GM12878 (cell line): ENCODE data around the gene YWHAG. TPM values are rescaled to one million over a fixed set of nuclear protein-coding genes. Genes with fewer than 3 reads are reported as not detected.
A peak's percentile ranks its signal among the peaks of the same experiment; 100 is the strongest.

Source experiments
- CBX5 ChIP-seq: sonication (generic); IDR thresholded peaks from 2 replicates; pipeline ENCODE4 v1.6.1; 2016; ENCODE audit warnings: low read depth, moderate library complexity, mild to moderate bottlenecking, inconsistent platforms
- CEBPB ChIP-seq, 2 experiments: fragments of 150-350 bp in 1 of 2; IDR thresholded peaks; 2 replicates each; pipeline ENCODE4 v1.6.1; 2012 to 2014; ENCODE audit warnings: low read depth in 2 of 2, low read length in 2 of 2, borderline replicate concordance in 1 of 2, inconsistent platforms in 1 of 2
- CHD1 ChIP-seq: IDR thresholded peaks from 2 replicates; pipeline ENCODE4 v1.6.1; 2012; ENCODE audit warnings: low read depth, low read length, improper control_type of control experiment
- CREB1 ChIP-seq: IDR thresholded peaks from 2 replicates; pipeline ENCODE4 v1.6.1; 2012; ENCODE audit warnings: low read depth, mild to moderate bottlenecking, inconsistent platforms
- EED ChIP-seq: sonication (generic); IDR thresholded peaks from 2 replicates; pipeline ENCODE4 v1.6.1; 2016; ENCODE audit warnings: antibody characterized with exemption, low read depth
- IKZF1 ChIP-seq: fragments of 450-650 bp; conservative IDR thresholded peaks from 2 replicates; pipeline ENCODE4 v1.6.1; 2017; ENCODE audit warnings: antibody characterized with exemption, mild to moderate bottlenecking
- JUNB ChIP-seq: IDR thresholded peaks from 2 replicates; pipeline ENCODE4 v1.6.1; 2016; ENCODE audit warnings: antibody characterized with exemption, mild to moderate bottlenecking
- NBN ChIP-seq: fragments of 450-650 bp; IDR thresholded peaks from 2 replicates; pipeline ENCODE4 v1.6.1; 2016
- POLR2AphosphoS5 ChIP-seq: IDR thresholded peaks from 2 replicates; pipeline ENCODE4 v1.6.1; 2011; ENCODE audit warnings: mild to moderate bottlenecking, low read length, inconsistent platforms
- RAD21 ChIP-seq: IDR thresholded peaks from 2 replicates; pipeline ENCODE4 v1.6.1; 2011; ENCODE audit warnings: mild to moderate bottlenecking, low read depth, low read length, moderate library complexity; ENCODE audit not compliant: insufficient read depth
- SIX5 ChIP-seq: IDR thresholded peaks from 2 replicates; pipeline ENCODE4 v1.6.1; 2011; ENCODE audit warnings: mild to moderate bottlenecking, low read depth, low read length, moderate library complexity; ENCODE audit not compliant: severe bottlenecking
- SP1 ChIP-seq: IDR thresholded peaks from one replicate; pipeline ENCODE4 v1.6.1; 2011; ENCODE audit warnings: low read depth, low read length
- SREBF2 ChIP-seq: IDR thresholded peaks from 2 replicates; pipeline ENCODE4 v1.6.1; 2012; ENCODE audit warnings: mild to moderate bottlenecking, low read length
- TARDBP ChIP-seq: IDR thresholded peaks from 2 replicates; pipeline ENCODE4 v1.6.1; 2016; ENCODE audit warnings: borderline replicate concordance
- ZNF384 ChIP-seq: IDR thresholded peaks from 2 replicates; pipeline ENCODE4 v1.6.1; 2012; ENCODE audit warnings: low read depth, mild to moderate bottlenecking, low read length, improper control_type of control experiment, borderline replicate concordance
- polyA plus RNA-seq, 11 experiments: library from polyadenylated mRNA; depleted of rRNA in 4 of 11; unstranded in 6 of 11; stranded (reverse) in 5 of 11; fragments of >200 nt; fragmentation: Nextera tagmentation in 4 of 11; fragmentation: Illumina TruSeq in 1 of 11; extraction: Ambion mirVana in 4 of 11; extraction: Trizol in 1 of 11; gene quantifications; 1 replicate in 1 of 11; 2 replicates in 10 of 11; pipeline versions ENCODE4 v1.2.1 to v1.2.3, GENCODE V29; 2011 to 2016; ENCODE audit warnings: inconsistent platforms in 2 of 11, missing spikeins in 2 of 11, low read depth in 1 of 11
- total RNA-seq, 4 experiments: library from RNA; depleted of rRNA in 3 of 4; stranded (reverse); fragments of >200 nt in 3 of 4; fragmentation: Illumina TruSeq in 1 of 4; extraction: Trizol in 1 of 4; gene quantifications; 2 replicates each; pipeline versions ENCODE4 v1.2.1 to v1.2.3, GENCODE V29; 2013 to 2021
- TF ChIP-seq, protein P1 (sequence below): IDR thresholded peaks from 2 replicates; pipeline ENCODE4 v1.6.1; 2012; ENCODE audit warnings: low read depth, low read length, improper control_type of control experiment
- TF ChIP-seq, protein P2 (sequence below): fragments of 450-650 bp; conservative IDR thresholded peaks from 2 replicates; pipeline ENCODE4 v1.6.1; 2017; ENCODE audit warnings: mild to moderate bottlenecking, moderate library complexity
- TF ChIP-seq, protein P3 (sequence below): fragments of 450-650 bp; IDR thresholded peaks from 2 replicates; pipeline ENCODE4 v1.6.1; 2018; ENCODE audit warnings: mild to moderate bottlenecking, low read depth, moderate library complexity; ENCODE audit not compliant: partially characterized antibody
- TF ChIP-seq, protein P4 (sequence below): fragments of 450-650 bp; IDR thresholded peaks from 2 replicates; pipeline ENCODE4 v1.6.1; 2017; ENCODE audit warnings: low read depth, mild to moderate bottlenecking, moderate library complexity

The YWHAG gene
- total and polyA plus RNA-seq, 10 of the 15 experiments (the other 5 are each of a cell fraction or from before 2014, with no cell fraction given), result 20.2 to 157 (median 41.3) TPM

DNA sequence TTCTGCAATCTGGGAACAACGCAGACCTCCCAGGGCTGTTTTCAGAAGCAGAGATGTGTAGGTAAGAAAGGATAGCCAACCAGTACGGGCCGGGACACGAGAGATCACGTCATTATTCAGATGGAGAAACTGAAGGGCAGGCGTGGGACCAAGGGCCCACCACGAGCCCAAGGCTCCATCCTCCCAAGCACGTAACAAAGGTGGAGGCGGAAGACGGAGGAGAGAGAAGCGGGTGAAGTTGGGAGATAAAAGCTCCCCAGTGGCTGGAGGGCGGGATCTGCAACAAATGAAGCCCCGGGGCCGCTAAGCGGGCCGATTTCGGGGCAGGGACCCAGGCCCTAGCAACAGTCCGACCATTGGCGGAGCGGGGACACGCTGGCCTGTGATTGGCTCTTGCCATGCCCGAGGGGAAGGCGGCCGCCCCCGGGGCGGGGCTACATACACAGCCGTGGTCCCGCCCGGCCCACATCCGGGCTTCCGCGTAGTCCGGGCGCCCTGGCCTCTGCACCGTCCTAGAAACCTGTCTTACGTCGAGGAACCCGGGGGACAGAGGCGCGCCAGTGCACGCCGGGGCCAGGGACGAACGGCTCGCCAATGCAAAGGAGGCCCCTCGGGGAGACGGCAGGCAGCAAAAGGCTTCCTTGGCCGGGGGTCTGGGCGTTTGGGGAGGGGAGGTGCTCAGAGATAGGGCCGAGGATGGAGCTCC lies 40.9 kb downstream of the YWHAG start (continued):
- peak in 1 of 2 experiments; percentile 92; a peak in 1 of 4 replicates for TF ChIP-seq CEBPB (IDR thresholded peaks at IDR 0.05; ENCODE audit: borderline replicate concordance in 1 of 2, low read depth in 2 of 2, low read length in 2 of 2)
- TF ChIP-seq, protein P1, sequence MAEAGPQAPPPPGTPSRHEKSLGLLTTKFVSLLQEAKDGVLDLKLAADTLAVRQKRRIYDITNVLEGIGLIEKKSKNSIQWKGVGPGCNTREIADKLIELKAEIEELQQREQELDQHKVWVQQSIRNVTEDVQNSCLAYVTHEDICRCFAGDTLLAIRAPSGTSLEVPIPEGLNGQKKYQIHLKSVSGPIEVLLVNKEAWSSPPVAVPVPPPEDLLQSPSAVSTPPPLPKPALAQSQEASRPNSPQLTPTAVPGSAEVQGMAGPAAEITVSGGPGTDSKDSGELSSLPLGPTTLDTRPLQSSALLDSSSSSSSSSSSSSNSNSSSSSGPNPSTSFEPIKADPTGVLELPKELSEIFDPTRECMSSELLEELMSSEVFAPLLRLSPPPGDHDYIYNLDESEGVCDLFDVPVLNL, result no peak
- TF ChIP-seq CBX5, result no peak
- peak; percentile 28; the same call in 1 of the 2 replicates for TF ChIP-seq CREB1
- TF ChIP-seq, protein P2, sequence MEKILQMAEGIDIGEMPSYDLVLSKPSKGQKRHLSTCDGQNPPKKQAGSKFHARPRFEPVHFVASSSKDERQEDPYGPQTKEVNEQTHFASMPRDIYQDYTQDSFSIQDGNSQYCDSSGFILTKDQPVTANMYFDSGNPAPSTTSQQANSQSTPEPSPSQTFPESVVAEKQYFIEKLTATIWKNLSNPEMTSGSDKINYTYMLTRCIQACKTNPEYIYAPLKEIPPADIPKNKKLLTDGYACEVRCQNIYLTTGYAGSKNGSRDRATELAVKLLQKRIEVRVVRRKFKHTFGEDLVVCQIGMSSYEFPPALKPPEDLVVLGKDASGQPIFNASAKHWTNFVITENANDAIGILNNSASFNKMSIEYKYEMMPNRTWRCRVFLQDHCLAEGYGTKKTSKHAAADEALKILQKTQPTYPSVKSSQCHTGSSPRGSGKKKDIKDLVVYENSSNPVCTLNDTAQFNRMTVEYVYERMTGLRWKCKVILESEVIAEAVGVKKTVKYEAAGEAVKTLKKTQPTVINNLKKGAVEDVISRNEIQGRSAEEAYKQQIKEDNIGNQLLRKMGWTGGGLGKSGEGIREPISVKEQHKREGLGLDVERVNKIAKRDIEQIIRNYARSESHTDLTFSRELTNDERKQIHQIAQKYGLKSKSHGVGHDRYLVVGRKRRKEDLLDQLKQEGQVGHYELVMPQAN, result no peak
- TF ChIP-seq NBN, result 0 out of 2 replicates have a peak, but pooled peaks have one; percentile 43
- TF ChIP-seq ZNF384, result no peak
- TF ChIP-seq, protein P3, sequence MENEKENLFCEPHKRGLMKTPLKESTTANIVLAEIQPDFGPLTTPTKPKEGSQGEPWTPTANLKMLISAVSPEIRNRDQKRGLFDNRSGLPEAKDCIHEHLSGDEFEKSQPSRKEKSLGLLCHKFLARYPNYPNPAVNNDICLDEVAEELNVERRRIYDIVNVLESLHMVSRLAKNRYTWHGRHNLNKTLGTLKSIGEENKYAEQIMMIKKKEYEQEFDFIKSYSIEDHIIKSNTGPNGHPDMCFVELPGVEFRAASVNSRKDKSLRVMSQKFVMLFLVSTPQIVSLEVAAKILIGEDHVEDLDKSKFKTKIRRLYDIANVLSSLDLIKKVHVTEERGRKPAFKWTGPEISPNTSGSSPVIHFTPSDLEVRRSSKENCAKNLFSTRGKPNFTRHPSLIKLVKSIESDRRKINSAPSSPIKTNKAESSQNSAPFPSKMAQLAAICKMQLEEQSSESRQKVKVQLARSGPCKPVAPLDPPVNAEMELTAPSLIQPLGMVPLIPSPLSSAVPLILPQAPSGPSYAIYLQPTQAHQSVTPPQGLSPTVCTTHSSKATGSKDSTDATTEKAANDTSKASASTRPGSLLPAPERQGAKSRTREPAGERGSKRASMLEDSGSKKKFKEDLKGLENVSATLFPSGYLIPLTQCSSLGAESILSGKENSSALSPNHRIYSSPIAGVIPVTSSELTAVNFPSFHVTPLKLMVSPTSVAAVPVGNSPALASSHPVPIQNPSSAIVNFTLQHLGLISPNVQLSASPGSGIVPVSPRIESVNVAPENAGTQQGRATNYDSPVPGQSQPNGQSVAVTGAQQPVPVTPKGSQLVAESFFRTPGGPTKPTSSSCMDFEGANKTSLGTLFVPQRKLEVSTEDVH, result no peak
- peak; percentile 92 for TF ChIP-seq SP1
- TF ChIP-seq CHD1, result no peak
- TF ChIP-seq SIX5, result no peak
- TF ChIP-seq, protein P4, sequence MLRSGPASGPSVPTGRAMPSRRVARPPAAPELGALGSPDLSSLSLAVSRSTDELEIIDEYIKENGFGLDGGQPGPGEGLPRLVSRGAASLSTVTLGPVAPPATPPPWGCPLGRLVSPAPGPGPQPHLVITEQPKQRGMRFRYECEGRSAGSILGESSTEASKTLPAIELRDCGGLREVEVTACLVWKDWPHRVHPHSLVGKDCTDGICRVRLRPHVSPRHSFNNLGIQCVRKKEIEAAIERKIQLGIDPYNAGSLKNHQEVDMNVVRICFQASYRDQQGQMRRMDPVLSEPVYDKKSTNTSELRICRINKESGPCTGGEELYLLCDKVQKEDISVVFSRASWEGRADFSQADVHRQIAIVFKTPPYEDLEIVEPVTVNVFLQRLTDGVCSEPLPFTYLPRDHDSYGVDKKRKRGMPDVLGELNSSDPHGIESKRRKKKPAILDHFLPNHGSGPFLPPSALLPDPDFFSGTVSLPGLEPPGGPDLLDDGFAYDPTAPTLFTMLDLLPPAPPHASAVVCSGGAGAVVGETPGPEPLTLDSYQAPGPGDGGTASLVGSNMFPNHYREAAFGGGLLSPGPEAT, result peak; percentile 26; the same call in 1 of the 2 replicates
- TF ChIP-seq EED, result 0 out of 2 replicates have a peak, but pooled peaks have one; percentile 31
- peak; percentile 89 for TF ChIP-seq IKZF1
- TF ChIP-seq JUNB, result no peak
- TF ChIP-seq POLR2AphosphoS5, result peak; percentile 77
- no peak for TF ChIP-seq TARDBP
- no peak for TF ChIP-seq RAD21
- no peak for TF ChIP-seq SREBF2
- TF ChIP-seq, all 136 proteins: peak for 32
